Endothelial cell of umbilical vein (primary cell): Measurements from ENCODE around the gene DCAF10.

Experiments
- CTCF ChIP-seq, 2 donors: IDR thresholded peaks; 1 replicate in 1 of 2; 2 replicates in 1 of 2; pipeline ENCODE4 v1.5.1; 2011; ENCODE audit warnings: low read length in 2 of 2, mild to moderate bottlenecking in 2 of 2, moderate library complexity in 2 of 2, control low read depth in 1 of 2, inconsistent platforms in 1 of 2, low read depth in 1 of 2; ENCODE audit not compliant: insufficient read depth in 1 of 2; ENCODE audit errors: extremely low read depth in 1 of 2
- EZH2 ChIP-seq: IDR thresholded peaks from 2 replicates; pipeline ENCODE4 v1.6.1; 2012; ENCODE audit warnings: borderline replicate concordance, low read depth, mild to moderate bottlenecking, moderate library complexity, low read length, inconsistent platforms; ENCODE audit not compliant: severe bottlenecking
- JUN ChIP-seq: IDR thresholded peaks from 2 replicates; pipeline ENCODE4 v1.6.1; 2011; ENCODE audit warnings: borderline replicate concordance, low read depth; ENCODE audit not compliant: insufficient read length, insufficient read depth
- MYC ChIP-seq: IDR thresholded peaks from one replicate; pipeline ENCODE4 v1.6.1; 2011; ENCODE audit warnings: mild to moderate bottlenecking, low read depth, low read length
- POLR2A ChIP-seq: IDR thresholded peaks from 2 replicates; pipeline ENCODE4 v1.6.1; 2012; ENCODE audit warnings: low read depth, mild to moderate bottlenecking, control low read depth, low read length
- POLR2AphosphoS5 ChIP-seq: IDR thresholded peaks from 2 replicates; pipeline ENCODE4 v1.6.1; 2012; ENCODE audit warnings: low read depth, mild to moderate bottlenecking, control low read depth, low read length, moderate library complexity; ENCODE audit not compliant: insufficient read depth
- TF ChIP-seq, protein P1 (sequence below): IDR thresholded peaks from 2 replicates; pipeline ENCODE4 v1.6.1; 2011; ENCODE audit not compliant: insufficient read depth, insufficient read length

DNA sequence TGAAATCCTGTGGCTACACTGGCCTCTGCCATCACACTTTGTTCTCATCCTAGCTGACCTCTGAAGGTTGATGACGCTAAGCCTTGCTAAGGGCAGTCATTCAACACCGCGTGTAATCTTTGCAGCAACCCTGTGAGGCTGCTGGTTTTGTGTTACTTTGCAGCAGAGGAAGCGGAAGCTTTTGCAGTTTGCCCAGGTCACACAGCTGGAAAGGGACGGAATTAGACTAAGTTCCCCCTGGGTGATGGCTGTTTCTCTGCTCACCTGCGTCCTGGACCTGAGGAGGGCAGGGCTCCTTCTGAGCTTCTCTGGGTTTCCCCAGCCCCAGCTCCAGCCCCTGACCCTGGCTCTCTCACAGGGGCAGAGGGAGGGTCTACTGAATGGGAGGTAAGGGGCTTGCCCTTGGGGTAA, 110.7 kb downstream of the DCAF10 start:
- no peak for TF ChIP-seq CTCF (IDR thresholded peaks at IDR 0.05; ENCODE audit: extremely low read depth in 1 of 2, insufficient read depth in 1 of 2, low read depth in 1 of 2, low read length in 2 of 2)
- TF ChIP-seq POLR2A, result no peak
- TF ChIP-seq EZH2, result no peak
- no peak for TF ChIP-seq POLR2AphosphoS5
- no peak for TF ChIP-seq JUN
- TF ChIP-seq, protein P1, sequence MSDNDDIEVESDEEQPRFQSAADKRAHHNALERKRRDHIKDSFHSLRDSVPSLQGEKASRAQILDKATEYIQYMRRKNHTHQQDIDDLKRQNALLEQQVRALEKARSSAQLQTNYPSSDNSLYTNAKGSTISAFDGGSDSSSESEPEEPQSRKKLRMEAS, result no peak
- no peak for TF ChIP-seq MYC
